Muscle layer of colon (tissue), 2 donors: Measurements from ENCODE around the gene TSPYL6.

Source experiments
- H3K27ac ChIP-seq: one replicate; pipeline ENCODE4 v1.7.0; 2013; ENCODE audit warnings: low read depth, mild to moderate bottlenecking, low read length, moderate library complexity
- H3K27me3 ChIP-seq, 2 donors: one replicate each; pipeline ENCODE4 v1.7.0; 2013; ENCODE audit warnings: low read length in 2 of 2, mild to moderate bottlenecking in 2 of 2; ENCODE audit not compliant: insufficient read depth in 2 of 2, control insufficient read depth in 1 of 2
- H3K36me3 ChIP-seq: one replicate; pipeline ENCODE4 v1.7.0; 2013; ENCODE audit warnings: mild to moderate bottlenecking, low read length; ENCODE audit not compliant: insufficient read depth
- H3K4me1 ChIP-seq: one replicate; pipeline ENCODE4 v1.7.0; 2013; ENCODE audit warnings: mild to moderate bottlenecking, low read length; ENCODE audit not compliant: insufficient read depth
- H3K4me3 ChIP-seq, 2 donors: one replicate each; pipeline ENCODE4 v1.7.0; 2013; ENCODE audit warnings: low read length in 2 of 2, low read depth in 1 of 2, mild to moderate bottlenecking in 1 of 2, moderate library complexity in 1 of 2
- H3K9ac ChIP-seq: one replicate; pipeline ENCODE4 v1.7.0; 2013; ENCODE audit warnings: low read length
- H3K9me3 ChIP-seq: one replicate; pipeline ENCODE4 v1.7.0; 2013; ENCODE audit warnings: mild to moderate bottlenecking, low read length
- donor health status: abdominal sarcoma.
- donor health status: Adenocarcinoma of cecum.

TSPYL6 gene

GRCh38 chr2:54254180-54254579 lies 1.8 kb downstream of the TSPYL6 start:
- Histone ChIP-seq H3K27ac (no peak overlapping the region), H3K36me3 (no peaks in the 10 kb centered on the region), H3K9ac (no peak overlapping the region), H3K27me3 (no peaks in the 10 kb centered on the region), H3K4me1 (no peaks in the 10 kb centered on the region), H3K4me3 (no peak overlapping the region), H3K9me3 (no peaks in the 10 kb centered on the region)

- Histone ChIP-seq H3K4me1 (no peaks in the 10 kb centered on the region), H3K4me3 (no peak overlapping the region), H3K27ac (no peak overlapping the region), H3K9me3 (no peaks in the 10 kb centered on the region), H3K27me3 (no peaks in the 10 kb centered on the region), H3K36me3 (no peaks in the 10 kb centered on the region), H3K9ac (no peak overlapping the region)
Measured at GRCh38 chr2:54249629-54250028, 6.4 kb downstream of the TSPYL6 start.

- H3K4me1 ChIP-seq, result no peaks in the 10 kb centered on the region
- H3K36me3 ChIP-seq, result no peaks in the 10 kb centered on the region
- H3K9me3 ChIP-seq, result no peaks in the 10 kb centered on the region
- no peak overlapping the region for H3K27ac ChIP-seq
- no peak overlapping the region for H3K9ac ChIP-seq
- H3K27me3 ChIP-seq, result no peaks in the 10 kb centered on the region
- no peak overlapping the region for H3K4me3 ChIP-seq
Measured at GRCh38 chr2:54247115-54247514, 8.9 kb downstream of the TSPYL6 start.

- no peak overlapping the region for H3K27ac ChIP-seq
Measured at GRCh38 chr2:54240515-54241469, 15.2 kb downstream of the TSPYL6 start.

GRCh38 chr2:54239427-54239826 lies 16.6 kb downstream of the TSPYL6 start:
- no peaks in the 10 kb centered on the region for H3K36me3 ChIP-seq
- H3K4me3 ChIP-seq, result no peak overlapping the region
- H3K27ac ChIP-seq, result no peak overlapping the region
- H3K4me1 ChIP-seq, result no peaks in the 10 kb centered on the region
- no peaks in the 10 kb centered on the region for H3K27me3 ChIP-seq
- no peak overlapping the region for H3K9ac ChIP-seq
- no peaks in the 10 kb centered on the region for H3K9me3 ChIP-seq

More at GRCh38 chr2:54240515-54241469, 15.2 kb downstream of the TSPYL6 start:
- no peaks in the 10 kb centered on the region for H3K27me3 ChIP-seq
- no peaks in the 10 kb centered on the region for H3K9me3 ChIP-seq
- H3K4me1 ChIP-seq, result no peaks in the 10 kb centered on the region
- no peak overlapping the region for H3K4me3 ChIP-seq
- no peak overlapping the region for H3K9ac ChIP-seq
- no peaks in the 10 kb centered on the region for H3K36me3 ChIP-seq

GRCh38 chr2:54237428-54237827 lies 18.6 kb downstream of the TSPYL6 start:
- Histone ChIP-seq H3K9ac (no peak overlapping the region), H3K4me1 (no peaks in the 10 kb centered on the region), H3K4me3 (no peak overlapping the region), H3K27me3 (no peaks in the 10 kb centered on the region), H3K27ac (no peak overlapping the region), H3K36me3 (no peaks in the 10 kb centered on the region), H3K9me3 (no peaks in the 10 kb centered on the region)

GRCh38 chr2:54233832-54234649 lies 22.0 kb downstream of the TSPYL6 start:
- Histone ChIP-seq H3K9me3 (no peaks in the 10 kb centered on the region), H3K4me1 (no peaks in the 10 kb centered on the region), H3K27me3 (no peaks in the 10 kb centered on the region), H3K27ac (no peak overlapping the region), H3K9ac (no peak overlapping the region), H3K4me3 (no peak overlapping the region), H3K36me3 (no peaks in the 10 kb centered on the region)

GRCh38 chr2:54228945-54229344 lies 27.1 kb downstream of the TSPYL6 start:
- no peak overlapping the region for H3K9ac ChIP-seq
- H3K36me3 ChIP-seq, result no peaks in the 10 kb centered on the region
- H3K9me3 ChIP-seq, result no peaks in the 10 kb centered on the region
- no peak overlapping the region for H3K27ac ChIP-seq
- H3K4me1 ChIP-seq, result peaks cover 5% of the 10 kb centered on the region
- no peak overlapping the region for H3K4me3 ChIP-seq
- H3K27me3 ChIP-seq, result no peaks in the 10 kb centered on the region

GRCh38 chr2:54227798-54228197 lies 28.2 kb downstream of the TSPYL6 start:
- H3K4me1 ChIP-seq, result peaks cover 5% of the 10 kb centered on the region
- no peaks in the 10 kb centered on the region for H3K27me3 ChIP-seq
- H3K27ac ChIP-seq, result no peak overlapping the region
- H3K9ac ChIP-seq, result no peak overlapping the region
- no peak overlapping the region for H3K4me3 ChIP-seq
- H3K36me3 ChIP-seq, result no peaks in the 10 kb centered on the region
- H3K9me3 ChIP-seq, result no peaks in the 10 kb centered on the region

- Histone ChIP-seq H3K4me1 (peaks cover 5% of the 10 kb centered on the region), H3K27ac (no peak overlapping the region), H3K27me3 (no peaks in the 10 kb centered on the region), H3K36me3 (no peaks in the 10 kb centered on the region), H3K9ac (no peak overlapping the region), H3K4me3 (no peak overlapping the region), H3K9me3 (no peaks in the 10 kb centered on the region)
Measured at GRCh38 chr2:54226260-54226659, 29.8 kb downstream of the TSPYL6 start.

- no peak overlapping the region for H3K27ac ChIP-seq
- no peaks in the 10 kb centered on the region for H3K36me3 ChIP-seq
- no peaks in the 10 kb centered on the region for H3K27me3 ChIP-seq
- no peaks in the 10 kb centered on the region for H3K9me3 ChIP-seq
- H3K4me3 ChIP-seq, result no peak overlapping the region
- no peak overlapping the region for H3K9ac ChIP-seq
- H3K4me1 ChIP-seq, result peaks cover 5% of the 10 kb centered on the region
Measured at GRCh38 chr2:54224997-54225396, 31.0 kb downstream of the TSPYL6 start.
